ENCODE measurements around the gene PDE5A. TPM values are rescaled to one million over a fixed set of nuclear protein-coding genes. Genes with fewer than 3 reads are reported as not detected.

Gene PDE5A
- total RNA-seq, 1 experiment from 2014 or later, result 8.5 TPM

GRCh38 chr4:119501740-119502139 lies 126.9 kb downstream of the PDE5A start:
- Histone ChIP-seq H2AFZ (no peak overlapping the region), H4K20me1 (ENCODE audit: insufficient read depth) (no peaks in the 10 kb centered on the region), H3K36me3 (ENCODE audit: low read depth) (0 out of 2 replicates have a peak, but pooled peaks cover 5% of the 10 kb centered on the region), H3K4me3 (no peak overlapping the region), H3K4me2 (no peak overlapping the region), H3K4me1 (replicated peaks; ENCODE audit: insufficient read depth) (no peaks in the 10 kb centered on the region), H3K27me3 (ENCODE audit: insufficient read depth, low read depth) (no peaks in the 10 kb centered on the region), H3F3A (ENCODE audit: insufficient read depth, low read depth) (no peaks in the 10 kb centered on the region), H3K27ac (no peak overlapping the region), H3K9me2 (ENCODE audit: insufficient read depth) (no peaks in the 10 kb centered on the region), H3K79me2 (ENCODE audit: low read depth) (no peaks in the 10 kb centered on the region), H3K9me3 (ENCODE audit: insufficient read depth, low read depth) (no peaks in the 10 kb centered on the region)
- POLR2A ChIA-PET (ENCODE audit: unreplicated experiment), result no interaction called here
- no peak for DNase-seq
- intact Hi-C loops (cut with micrococcal nuclease; ENCODE audit: unreplicated experiment), result no loop called here
- TF ChIP-seq CTCF (conservative IDR thresholded peaks at IDR 0.05) (no peak), EZH2 (IDR thresholded peaks at IDR 0.05; ENCODE audit: low read depth) (no peak)
- CTCF ChIA-PET, result no interaction called here
- no TSS peak for BruUV-seq (replicated peaks)

- no peaks in the 10 kb centered on the region for H3K27me3 ChIP-seq (ENCODE audit: insufficient read depth, low read depth)
- H2AFZ ChIP-seq, result no peak overlapping the region
- no peak for DNase-seq
- H3K79me2 ChIP-seq (ENCODE audit: low read depth), result no peaks in the 10 kb centered on the region
- H3K4me2 ChIP-seq, result no peak overlapping the region
- CTCF ChIA-PET, result no interaction called here
- no peaks in the 10 kb centered on the region for H3K4me1 ChIP-seq (replicated peaks; ENCODE audit: insufficient read depth)
- no peaks in the 10 kb centered on the region for H3K9me3 ChIP-seq (ENCODE audit: insufficient read depth, low read depth)
- no peak overlapping the region for H3K4me3 ChIP-seq
- H3K9me2 ChIP-seq (ENCODE audit: insufficient read depth), result no peaks in the 10 kb centered on the region
- BruUV-seq (replicated peaks), result no TSS peak
- H3K27ac ChIP-seq, result no peak overlapping the region
- H3K36me3 ChIP-seq (ENCODE audit: low read depth), result 0 out of 2 replicates have a peak, but pooled peaks cover 4% of the 10 kb centered on the region
- H3F3A ChIP-seq (ENCODE audit: insufficient read depth, low read depth), result no peaks in the 10 kb centered on the region
- intact Hi-C loops (cut with micrococcal nuclease; ENCODE audit: unreplicated experiment), result no loop called here
- no peaks in the 10 kb centered on the region for H4K20me1 ChIP-seq (ENCODE audit: insufficient read depth)
- TF ChIP-seq EZH2 (IDR thresholded peaks at IDR 0.05; ENCODE audit: low read depth), result no peak
- TF ChIP-seq CTCF (conservative IDR thresholded peaks at IDR 0.05), result no peak
- POLR2A ChIA-PET (ENCODE audit: unreplicated experiment), result interaction anchor here (0.6 kb wide), 1 partner anchor 850 kb away, joined by 3 read pairs; no protein-coding TSS in a partner anchor
These were observed 130.1 kb downstream of the PDE5A start for GRCh38 chr4:119498527-119498926.

GRCh38 chr4:119493886-119494285 lies 134.7 kb downstream of the PDE5A start:
- Histone ChIP-seq H3F3A (ENCODE audit: insufficient read depth, low read depth) (no peaks in the 10 kb centered on the region), H3K4me3 (no peak overlapping the region), H4K20me1 (ENCODE audit: insufficient read depth) (no peaks in the 10 kb centered on the region), H3K9me2 (ENCODE audit: insufficient read depth) (no peaks in the 10 kb centered on the region), H2AFZ (no peak overlapping the region), H3K4me1 (replicated peaks; ENCODE audit: insufficient read depth) (no peaks in the 10 kb centered on the region), H3K79me2 (ENCODE audit: low read depth) (no peaks in the 10 kb centered on the region), H3K36me3 (ENCODE audit: low read depth) (0 out of 2 replicates have a peak, but pooled peaks cover 4% of the 10 kb centered on the region), H3K27me3 (ENCODE audit: insufficient read depth, low read depth) (no peaks in the 10 kb centered on the region), H3K9me3 (ENCODE audit: insufficient read depth, low read depth) (no peaks in the 10 kb centered on the region), H3K27ac (no peak overlapping the region), H3K4me2 (no peak overlapping the region)
- ChIA-PET CTCF (no interaction called here), POLR2A (ENCODE audit: unreplicated experiment) (no interaction called here)
- intact Hi-C loops (cut with micrococcal nuclease; ENCODE audit: unreplicated experiment), result no loop called here
- DNase-seq, result no peak
- TF ChIP-seq CTCF (conservative IDR thresholded peaks at IDR 0.05) (no peak), EZH2 (IDR thresholded peaks at IDR 0.05; ENCODE audit: low read depth) (no peak)
- no TSS peak for BruUV-seq (replicated peaks)

Data from PC-9 (cell line).